Esophagus muscularis mucosa (tissue), 4 donors: Measurements from ENCODE around the gene ULK4. TPM values are rescaled to one million over a fixed set of nuclear protein-coding genes. Genes with fewer than 3 reads are reported as not detected.

Experiments used
- DNase-seq: peaks from one replicate; pipeline ENCODE4 v3.0.0-alpha.2; 2017; ENCODE audit errors: extremely low spot score
- H3K27ac ChIP-seq, 4 donors: fragments of 200-600 bp; sonication (generic); replicated peaks in 1 of 4; 1 replicate in 3 of 4; 2 replicates in 1 of 4; pipeline ENCODE4 v1.5.1; 2016 to 2019; ENCODE audit warnings: mild to moderate bottlenecking in 1 of 4
- H3K27me3 ChIP-seq, 4 donors: fragments of 200-600 bp; sonication (generic); one replicate each; pipeline versions ENCODE4 v1.5.1 to v1.6.0; 2016 to 2019
- H3K36me3 ChIP-seq, 4 donors: fragments of 200-600 bp; sonication (generic); one replicate each; pipeline ENCODE4 v1.5.1; 2016 to 2019
- H3K4me1 ChIP-seq, 4 donors: fragments of 200-600 bp; sonication (generic); one replicate each; pipeline ENCODE4 v1.5.1; 2016 to 2019
- H3K4me3 ChIP-seq, 4 donors: fragments of 200-600 bp; sonication (generic); 1 replicate in 2 of 4; 2 replicates in 2 of 4; pipeline ENCODE4 v1.5.1; 2016 to 2019; ENCODE audit warnings: mild to moderate bottlenecking in 4 of 4, moderate library complexity in 1 of 4
- H3K9me3 ChIP-seq, 4 donors: fragments of 200-600 bp; sonication (generic); 1 replicate in 3 of 4; 2 replicates in 1 of 4; pipeline ENCODE4 v1.5.1; 2016 to 2019
- EP300 ChIP-seq: sonication (generic); formaldehyde crosslinking; IDR thresholded peaks from one replicate; pipeline ENCODE4 v1.6.1; 2017; ENCODE audit warnings: antibody characterized with exemption
- POLR2A ChIP-seq: fragments of 450-650 bp; IDR thresholded peaks from one replicate; pipeline ENCODE4 v1.6.1; 2017; ENCODE audit warnings: antibody characterized with exemption, moderate library complexity, mild to moderate bottlenecking, low read depth
- POLR2AphosphoS5 ChIP-seq, 2 donors: sonication (generic); formaldehyde crosslinking; IDR thresholded peaks; one replicate each; pipeline ENCODE4 v1.6.1; 2017; ENCODE audit warnings: antibody characterized with exemption in 2 of 2
- WGBS: methylation state at CpG from one replicate; pipeline ENCODE4 v1.1.5; 2018; 5-methylcytosine and 5-hydroxymethylcytosine counted together
- intact Hi-C: fragments of 100-400 bp; cut with DNase I; formaldehyde crosslinking; loops from one replicate; pipeline ENCODE4 v1.15.1; 2023
- total RNA-seq, 4 donors: library from RNA; depleted of rRNA; stranded (reverse); fragments of >200 nt; gene quantifications; one replicate each; pipeline versions ENCODE4 v1.1.0 to v1.2.1, GENCODE V29; 2016
- TF ChIP-seq, protein P1 (sequence below), 3 experiments: fragments of 200-600 bp in 2 of 3; fragments of 450-650 bp in 1 of 3; sonication (generic) in 2 of 3; IDR thresholded peaks; one replicate each; pipeline ENCODE4 v1.5.1; 2017 to 2019; ENCODE audit warnings: antibody characterized with exemption in 3 of 3, mild to moderate bottlenecking in 2 of 3, moderate library complexity in 1 of 3

Gene ULK4
- total RNA-seq, 4 donors from 2014 or later: 4.2 to 15.4 (median 11.0) TPM

DNA sequence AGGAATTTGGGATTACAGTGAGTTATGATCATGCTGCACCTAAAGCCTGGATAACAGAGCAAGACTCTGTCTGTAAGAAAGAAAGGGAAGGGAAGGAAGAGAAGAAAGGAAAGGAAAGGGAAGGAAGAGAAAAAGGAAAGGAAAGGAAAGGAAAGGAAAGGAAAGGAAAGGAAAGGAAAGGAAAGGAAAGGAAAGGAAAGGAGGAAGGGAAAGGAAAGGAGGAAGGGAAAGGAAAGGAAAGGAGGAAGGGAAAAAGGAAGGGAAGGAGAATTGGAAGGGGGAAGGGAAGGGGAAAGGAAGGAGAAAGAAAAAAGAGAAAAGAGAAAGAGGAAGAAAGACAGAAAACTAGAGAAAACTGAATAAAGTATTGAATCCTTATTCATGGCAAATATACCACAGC, 359.8 kb downstream of the ULK4 start:
- intact Hi-C loops: no loop called here
- H3K36me3 ChIP-seq: no peaks in the 10 kb centered on the region
- no peak overlapping the region for H3K27ac ChIP-seq
- H3K4me3 ChIP-seq: no peak overlapping the region
- DNase-seq: no peak
- H3K4me1 ChIP-seq: no peaks in the 10 kb centered on the region
- no peak for TF ChIP-seq EP300
- TF ChIP-seq, protein P1, sequence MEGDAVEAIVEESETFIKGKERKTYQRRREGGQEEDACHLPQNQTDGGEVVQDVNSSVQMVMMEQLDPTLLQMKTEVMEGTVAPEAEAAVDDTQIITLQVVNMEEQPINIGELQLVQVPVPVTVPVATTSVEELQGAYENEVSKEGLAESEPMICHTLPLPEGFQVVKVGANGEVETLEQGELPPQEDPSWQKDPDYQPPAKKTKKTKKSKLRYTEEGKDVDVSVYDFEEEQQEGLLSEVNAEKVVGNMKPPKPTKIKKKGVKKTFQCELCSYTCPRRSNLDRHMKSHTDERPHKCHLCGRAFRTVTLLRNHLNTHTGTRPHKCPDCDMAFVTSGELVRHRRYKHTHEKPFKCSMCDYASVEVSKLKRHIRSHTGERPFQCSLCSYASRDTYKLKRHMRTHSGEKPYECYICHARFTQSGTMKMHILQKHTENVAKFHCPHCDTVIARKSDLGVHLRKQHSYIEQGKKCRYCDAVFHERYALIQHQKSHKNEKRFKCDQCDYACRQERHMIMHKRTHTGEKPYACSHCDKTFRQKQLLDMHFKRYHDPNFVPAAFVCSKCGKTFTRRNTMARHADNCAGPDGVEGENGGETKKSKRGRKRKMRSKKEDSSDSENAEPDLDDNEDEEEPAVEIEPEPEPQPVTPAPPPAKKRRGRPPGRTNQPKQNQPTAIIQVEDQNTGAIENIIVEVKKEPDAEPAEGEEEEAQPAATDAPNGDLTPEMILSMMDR (IDR thresholded peaks at IDR 0.05): no peak
- no peak for TF ChIP-seq POLR2A
- TF ChIP-seq POLR2AphosphoS5 (IDR thresholded peaks at IDR 0.05): no peak
- no peaks in the 10 kb centered on the region for H3K27me3 ChIP-seq
- no peaks in the 10 kb centered on the region for H3K9me3 ChIP-seq

DNA sequence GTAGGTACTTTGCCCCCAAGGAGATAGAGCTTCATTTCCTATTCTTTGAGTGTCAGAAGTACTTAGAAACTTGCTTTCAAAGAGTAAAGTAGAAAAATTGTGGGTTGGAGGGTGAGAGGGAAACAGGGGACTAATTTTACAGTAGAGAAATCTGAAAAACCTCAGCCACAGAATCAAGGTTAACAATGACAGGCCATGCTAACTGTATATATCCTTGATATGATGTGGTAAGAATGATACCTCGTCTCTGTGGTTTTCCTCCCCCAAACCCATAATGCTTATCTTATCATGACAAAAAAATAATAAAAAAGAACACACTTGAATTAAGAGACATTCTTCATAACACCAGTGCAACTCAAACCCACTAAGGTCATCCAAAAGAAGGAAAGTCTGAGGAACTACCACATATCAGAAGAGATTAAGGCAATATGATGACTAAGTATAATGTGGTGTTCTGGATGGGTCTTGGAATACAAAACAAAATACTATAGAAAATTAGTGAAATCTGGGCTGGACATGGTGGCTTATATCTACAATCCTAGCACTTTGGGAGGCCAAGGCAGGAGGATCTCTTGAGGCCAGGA, 360.4 kb downstream of the ULK4 start:
- no peak overlapping the region for H3K4me3 ChIP-seq
- WGBS: 78% methylated on average over 1 of the region's 1 CpG
- intact Hi-C loops: no loop called here
- no peaks in the 10 kb centered on the region for H3K36me3 ChIP-seq
- no peaks in the 10 kb centered on the region for H3K27me3 ChIP-seq
- DNase-seq: no peak
- no peaks in the 10 kb centered on the region for H3K9me3 ChIP-seq
- H3K27ac ChIP-seq: no peak overlapping the region
- H3K4me1 ChIP-seq: no peaks in the 10 kb centered on the region
- TF ChIP-seq EP300 (no peak), POLR2A (no peak), POLR2AphosphoS5 (IDR thresholded peaks at IDR 0.05) (no peak)
- TF ChIP-seq, protein P1 (IDR thresholded peaks at IDR 0.05): no peak

DNA sequence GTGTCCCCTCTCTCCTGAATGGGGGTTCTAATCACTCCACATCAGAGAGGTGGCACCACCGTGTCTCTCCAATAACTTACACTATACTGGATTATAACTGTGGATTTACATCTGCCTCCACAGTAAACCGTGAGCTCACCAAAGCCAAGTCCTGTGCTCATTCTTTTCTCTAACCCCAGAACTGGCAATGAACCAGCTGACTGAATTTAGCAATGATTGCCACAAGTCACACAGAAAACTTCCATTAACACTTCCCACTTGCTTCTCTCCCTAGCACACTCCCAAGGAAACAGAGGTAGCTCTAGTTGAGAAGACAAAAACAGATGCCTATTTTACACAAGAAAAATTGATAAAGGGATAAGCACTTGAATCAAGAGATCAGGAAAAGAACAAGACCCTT, 361.3 kb downstream of the ULK4 start:
- Histone ChIP-seq H3K9me3 (no peaks in the 10 kb centered on the region), H3K27ac (no peak overlapping the region), H3K27me3 (no peaks in the 10 kb centered on the region), H3K4me1 (no peaks in the 10 kb centered on the region), H3K36me3 (no peaks in the 10 kb centered on the region), H3K4me3 (no peak overlapping the region)
- 96% methylated on average over 2 of the region's 2 CpGs for WGBS
- no peak for TF ChIP-seq POLR2A
- no peak for TF ChIP-seq POLR2AphosphoS5 (IDR thresholded peaks at IDR 0.05)
- TF ChIP-seq EP300: no peak
- TF ChIP-seq, protein P1 (IDR thresholded peaks at IDR 0.05): no peak
- intact Hi-C loops: no loop called here
- DNase-seq: no peak

DNA sequence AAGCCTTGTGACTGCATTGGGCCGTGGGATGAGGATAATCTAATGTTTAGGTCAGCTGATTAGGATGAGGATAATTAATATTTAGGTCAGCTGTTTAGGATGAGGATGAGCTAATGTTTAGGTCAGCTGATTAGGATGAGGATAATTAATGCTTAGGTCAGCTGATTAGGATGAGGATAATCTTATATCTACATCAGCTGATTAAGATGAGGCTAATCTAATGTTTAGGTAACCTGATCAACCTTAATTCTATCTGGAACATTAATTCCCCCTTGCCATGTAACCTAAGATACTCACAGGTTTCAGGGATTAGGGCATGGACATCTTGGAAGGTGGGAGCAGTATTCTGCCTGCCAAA, 362.8 kb downstream of the ULK4 start:
- intact Hi-C loops: no loop called here
- H3K9me3 ChIP-seq: no peaks in the 10 kb centered on the region
- WGBS: 63% methylated on average over 1 of the region's 1 CpG
- TF ChIP-seq POLR2A: no peak
- TF ChIP-seq, protein P1 (IDR thresholded peaks at IDR 0.05): no peak
- TF ChIP-seq POLR2AphosphoS5 (IDR thresholded peaks at IDR 0.05): no peak
- TF ChIP-seq EP300: no peak
- H3K4me1 ChIP-seq: no peaks in the 10 kb centered on the region
- no peak overlapping the region for H3K4me3 ChIP-seq
- no peaks in the 10 kb centered on the region for H3K36me3 ChIP-seq
- no peak for DNase-seq
- no peak overlapping the region for H3K27ac ChIP-seq
- no peaks in the 10 kb centered on the region for H3K27me3 ChIP-seq
